ENCODE measurements around the gene DROSHA. TPM values are rescaled to one million over a fixed set of nuclear protein-coding genes. Genes with fewer than 3 reads are reported as not detected.

The DROSHA gene
- total and polyA plus RNA-seq, 2 of the 8 experiments (the other 6 are each of a cell fraction or from before 2014, with no cell fraction given): 65.9 to 122 TPM

GRCh38 chr5:31496891-31497290 lies 35.0 kb downstream of the DROSHA start (continued):
- TF ChIP-seq TAF7 (optimal IDR thresholded peaks at IDR 0.05; ENCODE audit: borderline replicate concordance, low read depth, low read length): no peak
- TF ChIP-seq EZH2 (IDR thresholded peaks at IDR 0.05; ENCODE audit: low read depth, low read length, severe bottlenecking): no peak

All from H1 (cell line).